ENCODE data around the gene THRSP. TPM values are rescaled to one million over a fixed set of nuclear protein-coding genes. Genes with fewer than 3 reads are reported as not detected.

The THRSP gene
- total RNA-seq, 1 donor from 2014 or later, result not detected

GRCh38 chr11:78097666-78098385, 34.2 kb downstream of the THRSP start:
- H3K4me3 ChIP-seq, result no peak overlapping the region
- H3K27me3 ChIP-seq, result no peaks in the 10 kb centered on the region
- no peaks in the 10 kb centered on the region for H3K4me1 ChIP-seq
- intact Hi-C loops (cut with DNase I), result no loop called here
- H3K36me3 ChIP-seq, result peaks cover 0 to 26% of the 10 kb centered on the region in 2 donors
- H3K9me3 ChIP-seq, result no peaks in the 10 kb centered on the region
- H3K27ac ChIP-seq, result no peak overlapping the region
- TF ChIP-seq POLR2A (IDR thresholded peaks at IDR 0.05) (no peak), POLR2AphosphoS5 (IDR thresholded peaks at IDR 0.05; ENCODE audit: insufficient read depth in 1 of 2, low read depth in 1 of 2) (no peak)
- TF ChIP-seq, protein P1, sequence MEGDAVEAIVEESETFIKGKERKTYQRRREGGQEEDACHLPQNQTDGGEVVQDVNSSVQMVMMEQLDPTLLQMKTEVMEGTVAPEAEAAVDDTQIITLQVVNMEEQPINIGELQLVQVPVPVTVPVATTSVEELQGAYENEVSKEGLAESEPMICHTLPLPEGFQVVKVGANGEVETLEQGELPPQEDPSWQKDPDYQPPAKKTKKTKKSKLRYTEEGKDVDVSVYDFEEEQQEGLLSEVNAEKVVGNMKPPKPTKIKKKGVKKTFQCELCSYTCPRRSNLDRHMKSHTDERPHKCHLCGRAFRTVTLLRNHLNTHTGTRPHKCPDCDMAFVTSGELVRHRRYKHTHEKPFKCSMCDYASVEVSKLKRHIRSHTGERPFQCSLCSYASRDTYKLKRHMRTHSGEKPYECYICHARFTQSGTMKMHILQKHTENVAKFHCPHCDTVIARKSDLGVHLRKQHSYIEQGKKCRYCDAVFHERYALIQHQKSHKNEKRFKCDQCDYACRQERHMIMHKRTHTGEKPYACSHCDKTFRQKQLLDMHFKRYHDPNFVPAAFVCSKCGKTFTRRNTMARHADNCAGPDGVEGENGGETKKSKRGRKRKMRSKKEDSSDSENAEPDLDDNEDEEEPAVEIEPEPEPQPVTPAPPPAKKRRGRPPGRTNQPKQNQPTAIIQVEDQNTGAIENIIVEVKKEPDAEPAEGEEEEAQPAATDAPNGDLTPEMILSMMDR (IDR thresholded peaks at IDR 0.05), result no peak
- no peak for DNase-seq (ENCODE audit: extremely low spot score in 2 of 2)

DNA sequence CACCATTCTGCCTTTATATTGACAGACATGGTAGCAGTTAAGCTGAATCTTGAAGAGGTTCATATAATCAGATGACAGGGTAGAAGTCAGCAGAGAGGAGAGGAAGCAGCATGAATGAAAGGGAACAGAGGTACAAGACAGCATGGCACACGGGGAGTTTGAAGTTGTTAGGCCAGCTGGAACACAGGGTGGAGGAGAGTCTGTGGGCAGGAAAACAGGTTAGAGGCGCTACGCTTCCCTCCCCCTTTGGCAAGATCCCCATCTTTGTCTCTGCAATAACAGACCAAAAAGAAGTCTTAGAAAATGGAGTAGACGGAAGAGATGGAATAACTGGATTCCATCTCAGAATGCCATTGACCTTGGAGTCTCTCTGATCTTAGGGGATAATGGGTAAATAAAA, 36.0 kb downstream of the THRSP start:
- intact Hi-C loops (cut with DNase I), result no loop called here
- Histone ChIP-seq H3K4me1 (no peaks in the 10 kb centered on the region), H3K27ac (no peak overlapping the region), H3K27me3 (no peaks in the 10 kb centered on the region), H3K4me3 (no peak overlapping the region), H3K36me3 (peaks cover 0 to 26% of the 10 kb centered on the region in 2 donors), H3K9me3 (no peaks in the 10 kb centered on the region)
- no peak for DNase-seq (ENCODE audit: extremely low spot score in 2 of 2)
- no peak for TF ChIP-seq POLR2A (IDR thresholded peaks at IDR 0.05)
- TF ChIP-seq, protein P1 (IDR thresholded peaks at IDR 0.05), result no peak
- TF ChIP-seq POLR2AphosphoS5 (IDR thresholded peaks at IDR 0.05; ENCODE audit: insufficient read depth in 1 of 2, low read depth in 1 of 2), result no peak

DNA sequence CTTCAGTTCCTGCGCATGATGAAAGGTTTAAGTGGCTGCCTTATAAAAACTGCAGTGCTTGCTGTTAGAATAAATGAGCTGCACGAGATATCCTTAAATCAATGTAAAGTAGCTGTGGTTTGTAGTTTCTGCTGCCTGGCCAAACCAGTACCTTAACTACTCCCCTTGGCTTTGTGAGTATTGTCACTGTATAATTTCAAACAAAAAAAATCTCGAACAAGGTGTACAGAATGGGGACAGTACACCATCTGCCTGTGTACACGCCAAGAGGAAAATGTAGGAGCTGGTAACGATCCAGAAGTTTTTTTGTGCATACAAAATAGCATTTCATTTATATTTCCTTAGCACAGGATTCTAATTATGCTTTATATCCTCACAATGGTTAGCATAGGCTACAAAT, 36.6 kb downstream of the THRSP start:
- no peak for DNase-seq (ENCODE audit: extremely low spot score in 2 of 2)
- Histone ChIP-seq H3K36me3 (peaks cover 0 to 26% of the 10 kb centered on the region in 2 donors), H3K27ac (no peak overlapping the region), H3K4me1 (no peaks in the 10 kb centered on the region), H3K4me3 (no peak overlapping the region), H3K27me3 (no peaks in the 10 kb centered on the region), H3K9me3 (no peaks in the 10 kb centered on the region)
- TF ChIP-seq POLR2AphosphoS5 (IDR thresholded peaks at IDR 0.05; ENCODE audit: insufficient read depth in 1 of 2, low read depth in 1 of 2) (no peak), POLR2A (IDR thresholded peaks at IDR 0.05) (no peak)
- TF ChIP-seq, protein P1 (IDR thresholded peaks at IDR 0.05), result no peak
- intact Hi-C loops (cut with DNase I), result no loop called here

DNA sequence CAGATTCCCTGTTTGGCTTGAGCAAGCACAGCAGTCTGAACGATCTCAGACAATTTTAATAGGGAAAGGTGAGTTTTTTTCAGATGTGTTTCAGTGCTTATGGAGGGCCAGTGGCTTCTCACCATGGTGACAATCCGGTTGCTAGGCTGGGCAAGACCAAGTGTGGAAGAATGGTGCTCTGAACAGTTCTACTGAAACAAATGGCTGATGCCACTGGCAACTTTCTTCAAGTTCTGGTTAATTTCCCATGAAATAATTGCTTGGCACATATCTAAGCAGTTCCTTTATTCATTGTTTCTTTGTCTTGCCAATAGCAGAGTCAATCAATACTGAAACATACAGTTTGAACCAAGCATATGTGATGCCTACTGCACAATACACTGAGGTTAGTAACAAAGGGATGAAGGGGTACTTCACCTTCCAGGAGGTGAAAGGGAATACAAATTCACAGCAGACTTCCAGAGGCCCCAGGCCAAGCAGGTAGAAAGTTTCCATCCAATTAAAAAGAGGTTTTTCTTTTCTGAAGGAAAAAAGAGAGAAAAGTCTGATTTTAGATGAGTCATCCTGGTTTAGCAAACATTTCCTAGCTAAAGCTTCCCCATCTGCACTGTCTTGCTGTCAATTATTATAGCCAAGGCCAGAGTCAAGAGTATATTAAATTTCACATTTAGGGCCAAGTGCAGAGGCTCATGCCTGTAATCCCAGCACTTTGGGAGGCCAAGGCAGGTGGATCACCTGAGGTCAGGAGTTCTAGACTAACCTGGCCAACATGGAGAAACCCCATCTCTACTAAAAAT, 37.2 kb downstream of the THRSP start:
- H3K9me3 ChIP-seq, result no peaks in the 10 kb centered on the region
- H3K4me1 ChIP-seq, result no peaks in the 10 kb centered on the region
- intact Hi-C loops (cut with DNase I), result no loop called here
- peaks cover 0 to 26% of the 10 kb centered on the region in 2 donors for H3K36me3 ChIP-seq
- no peak for TF ChIP-seq POLR2AphosphoS5 (IDR thresholded peaks at IDR 0.05; ENCODE audit: insufficient read depth in 1 of 2, low read depth in 1 of 2)
- TF ChIP-seq, protein P1 (IDR thresholded peaks at IDR 0.05), result no peak
- no peak for TF ChIP-seq POLR2A (IDR thresholded peaks at IDR 0.05)
- H3K27ac ChIP-seq, result no peak overlapping the region
- DNase-seq (ENCODE audit: extremely low spot score in 2 of 2), result no peak
- no peak overlapping the region for H3K4me3 ChIP-seq
- no peaks in the 10 kb centered on the region for H3K27me3 ChIP-seq

All from vagina (tissue), 2 donors.